GM19240 (cell line): ENCODE measurements around the gene IFNB1.
A peak's percentile ranks its signal among the peaks of the same experiment; 100 is the strongest.

Experiments
- DNase-seq: peaks from one replicate; pipeline ENCODE4 v3.0.0; 2011; ENCODE audit warnings: low spot score; ENCODE audit not compliant: insufficient read length

IFNB1 gene

DNA sequence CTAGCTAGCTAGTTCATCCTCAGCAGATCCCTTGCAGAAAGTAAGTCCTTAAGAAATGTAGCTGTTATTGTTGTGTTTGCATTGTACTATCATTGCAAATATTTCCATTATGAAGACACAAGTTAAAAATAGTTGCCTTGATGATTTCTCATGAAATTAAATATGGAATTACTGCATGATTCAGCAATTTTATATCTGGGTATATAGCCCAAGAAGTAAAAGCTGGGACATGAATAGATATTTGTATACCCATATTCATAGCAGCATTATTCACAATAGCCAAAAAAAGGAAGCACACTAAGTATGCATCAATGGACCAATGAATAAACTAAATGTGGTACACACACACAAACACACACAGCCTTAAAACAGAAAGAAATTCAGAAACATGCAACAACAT is 6.8 kb downstream of the IFNB1 start:
- DNase-seq: no peak

DNA sequence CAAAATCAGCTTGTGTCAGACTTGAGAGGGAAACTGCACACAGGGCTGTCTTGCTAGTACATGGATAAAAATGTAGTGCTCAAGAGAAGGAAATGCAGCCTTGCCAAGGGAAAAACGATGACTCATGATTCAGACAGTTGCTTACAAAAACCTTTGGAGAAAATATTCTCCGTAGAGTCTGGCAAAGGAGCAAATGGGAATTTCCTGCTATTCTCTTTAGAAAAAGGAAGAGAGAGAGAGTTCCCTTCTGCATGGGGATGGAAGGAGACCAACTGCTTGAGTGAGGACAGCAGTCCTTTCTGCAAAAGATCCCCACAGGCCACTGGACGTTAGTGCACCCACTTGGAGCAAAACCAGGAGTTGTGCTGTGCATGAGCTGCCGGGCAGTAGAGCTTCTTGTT is 7.6 kb downstream of the IFNB1 start:
- DNase-seq: no peak

DNA sequence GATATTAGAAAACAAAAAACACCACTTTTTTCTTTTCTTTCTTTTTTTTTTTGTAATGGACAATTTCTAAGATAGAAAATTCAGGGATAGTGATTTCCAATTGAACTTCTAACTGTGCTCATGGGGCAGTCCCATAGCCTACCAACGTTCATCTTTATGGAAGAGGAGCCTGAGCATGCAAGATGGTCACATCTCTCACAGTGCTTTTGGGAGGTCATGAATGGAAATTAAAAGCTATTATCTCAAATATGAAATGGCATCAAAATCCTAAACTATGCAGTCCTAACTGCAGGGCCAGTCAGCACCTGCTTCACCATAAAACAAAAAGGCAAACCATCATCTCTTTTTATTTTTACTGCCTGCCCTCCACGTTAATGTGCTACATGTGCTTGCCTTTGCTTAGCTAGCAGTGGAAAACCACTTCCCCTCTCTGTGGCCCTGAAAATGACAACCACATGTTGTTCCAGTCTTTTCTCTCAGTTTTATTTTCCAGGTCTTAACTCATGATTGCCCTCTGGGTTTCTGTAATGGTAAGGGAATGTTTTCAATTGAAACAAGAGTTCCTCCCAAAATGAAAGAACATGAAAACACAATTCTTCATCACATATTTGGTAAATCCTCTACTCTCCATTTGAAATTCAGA is 16.7 kb downstream of the IFNB1 start:
- DNase-seq: no peak

DNA sequence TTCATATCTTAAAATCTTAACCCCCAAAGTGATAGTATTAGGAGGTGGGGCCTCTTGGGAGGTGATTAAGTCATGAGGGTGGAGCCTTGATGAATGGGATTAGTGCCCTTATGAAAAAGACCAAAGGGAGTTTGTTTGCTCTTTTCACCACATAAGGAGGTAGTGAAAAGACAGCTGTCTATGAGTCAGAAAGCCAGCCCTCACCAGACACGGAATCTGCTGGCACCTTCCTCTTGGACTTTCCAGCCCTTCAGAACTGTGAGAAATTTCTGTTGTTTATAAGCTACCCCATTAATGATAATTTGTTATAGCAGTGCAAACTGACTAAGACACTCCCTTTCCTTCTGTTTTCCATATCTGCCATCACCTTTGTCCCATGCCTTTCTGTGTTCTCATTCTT is 20.8 kb downstream of the IFNB1 start:
- no peak for DNase-seq

DNA sequence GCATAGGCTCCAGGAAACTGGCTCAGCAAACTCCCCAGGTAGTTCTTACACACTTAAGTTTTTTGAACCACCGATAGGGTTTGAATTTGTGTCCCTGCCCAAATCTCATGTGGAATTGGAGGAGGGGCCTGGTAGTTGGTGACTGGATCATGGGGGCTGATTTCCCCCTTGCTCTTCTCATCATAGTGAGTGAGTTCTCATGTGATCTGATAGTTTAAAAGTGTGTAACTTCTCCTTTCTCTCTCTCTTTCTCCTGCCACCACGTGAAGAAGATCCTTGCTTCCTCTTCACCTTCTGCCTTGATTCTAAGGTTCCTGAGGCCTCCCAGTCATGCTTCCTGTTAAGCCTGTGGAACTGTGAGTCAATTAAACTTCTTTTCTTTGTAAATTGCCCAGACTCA is 23.9 kb downstream of the IFNB1 start:
- DNase-seq: no peak

DNA sequence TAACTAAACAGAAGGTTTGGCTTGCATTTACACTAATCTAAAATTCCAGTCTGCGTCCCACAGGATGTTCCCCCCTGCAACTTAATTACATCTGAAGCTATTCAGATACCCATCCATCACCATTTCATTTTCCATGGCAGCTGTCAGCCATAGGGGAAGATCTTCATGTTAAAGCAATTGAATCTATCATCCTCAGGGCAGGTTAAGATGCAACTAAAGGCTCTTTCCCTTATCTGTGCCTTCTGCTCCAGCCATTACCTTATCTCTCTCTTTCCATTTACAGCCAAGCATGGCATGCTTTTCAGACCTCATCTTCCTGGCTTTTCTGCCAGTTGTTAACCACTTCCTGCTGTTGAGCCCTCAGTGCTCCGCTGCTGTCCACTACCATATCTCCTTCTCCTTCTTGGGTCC is 30.5 kb downstream of the IFNB1 start:
- no peak for DNase-seq

DNA sequence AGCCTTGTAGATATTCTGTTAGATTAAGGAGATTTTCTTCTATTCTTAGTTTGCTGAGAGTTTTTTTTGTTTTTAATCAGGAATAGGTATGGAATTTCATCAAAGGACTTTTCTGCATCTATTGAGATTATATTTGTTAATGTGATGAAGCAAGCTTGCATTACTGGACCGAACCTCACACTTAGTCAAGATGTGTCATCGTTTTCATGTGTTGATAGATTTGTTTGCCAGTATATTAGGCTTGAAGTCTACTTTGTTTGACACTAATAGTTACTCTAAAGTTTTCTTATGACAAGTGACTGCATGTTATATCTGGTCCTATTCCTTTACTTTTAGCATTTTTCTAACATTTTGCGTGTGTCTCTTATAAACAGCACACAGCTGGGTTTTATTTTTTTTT is 33.9 kb downstream of the IFNB1 start:
- DNase-seq: no peak

DNA sequence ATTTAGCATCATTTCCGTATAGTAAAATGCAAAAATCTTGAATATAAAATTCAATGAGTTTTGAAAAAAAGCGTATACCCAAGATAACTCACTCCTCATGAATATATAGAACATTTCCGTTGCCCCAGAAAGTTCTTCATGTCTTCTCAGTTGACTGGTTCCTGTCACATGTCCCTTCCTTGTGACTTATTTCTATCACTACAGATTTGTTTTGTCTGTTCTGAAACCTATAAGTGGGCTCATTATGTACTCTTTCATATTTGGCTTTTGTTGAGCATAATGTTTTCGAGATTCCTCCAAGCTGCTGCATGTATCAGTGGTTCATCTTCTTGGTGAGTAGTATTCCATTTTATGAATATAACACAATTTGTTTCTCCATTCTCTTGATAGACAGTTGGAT is 35.3 kb downstream of the IFNB1 start:
- DNase-seq: no peak

DNA sequence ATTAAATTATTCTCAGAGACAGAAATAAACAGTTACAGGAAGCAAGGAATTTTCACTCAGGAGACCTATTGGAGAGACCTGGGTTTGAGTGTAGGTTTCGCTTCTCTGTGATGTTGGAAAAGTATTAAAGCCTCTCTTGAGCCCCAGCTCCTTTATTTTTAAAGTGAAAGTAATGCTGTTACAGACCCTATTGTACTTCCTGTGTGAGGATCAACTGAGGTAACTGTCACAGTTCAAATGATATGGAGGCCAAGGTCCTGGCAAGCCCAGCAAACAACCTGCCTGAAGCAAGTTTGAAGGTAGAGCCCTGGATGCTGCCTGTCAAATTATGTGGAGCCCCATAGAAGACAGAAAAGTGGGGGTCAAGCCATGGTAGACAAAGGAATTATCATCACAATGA is 38.4 kb downstream of the IFNB1 start:
- no peak for DNase-seq

DNA sequence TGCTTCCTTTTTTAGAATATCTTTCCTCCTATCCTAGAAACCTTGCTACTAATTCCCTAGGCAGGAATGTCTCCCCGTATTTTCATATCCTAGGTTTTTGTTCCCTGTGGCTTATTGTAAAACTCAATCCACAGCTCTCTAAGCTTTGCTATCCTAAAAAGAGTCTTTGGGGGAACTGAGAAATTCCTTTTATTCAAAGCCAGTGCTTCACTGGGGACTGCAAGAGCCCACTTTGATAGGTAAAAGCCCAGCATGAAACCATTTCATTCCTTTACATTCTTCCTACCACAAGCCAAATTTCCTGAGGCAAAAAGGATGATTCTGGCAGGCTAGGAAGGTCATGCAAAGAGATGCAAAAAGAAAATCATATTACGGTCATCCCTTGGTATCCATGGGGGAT is 40.5 kb downstream of the IFNB1 start:
- DNase-seq: no peak

DNA sequence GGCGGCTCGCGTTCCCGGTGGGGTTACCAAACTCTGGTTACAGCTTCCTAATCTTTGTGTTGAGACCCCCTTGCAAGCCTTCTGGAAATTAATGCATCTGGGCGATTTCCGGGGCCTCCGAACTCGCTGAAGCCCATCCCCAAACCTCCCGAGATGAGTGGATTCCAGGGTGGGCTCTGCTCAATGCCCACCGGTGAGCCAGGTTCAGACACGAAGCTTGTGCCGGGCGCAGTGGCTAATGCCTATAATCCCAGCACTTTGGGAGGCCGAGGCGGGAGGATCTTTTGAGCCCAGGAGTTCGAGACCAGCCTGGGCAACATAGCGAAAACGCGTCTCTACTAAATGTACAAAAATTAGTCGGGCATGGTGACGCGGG is 45.9 kb downstream of the IFNB1 start:
- no peak for DNase-seq

DNA sequence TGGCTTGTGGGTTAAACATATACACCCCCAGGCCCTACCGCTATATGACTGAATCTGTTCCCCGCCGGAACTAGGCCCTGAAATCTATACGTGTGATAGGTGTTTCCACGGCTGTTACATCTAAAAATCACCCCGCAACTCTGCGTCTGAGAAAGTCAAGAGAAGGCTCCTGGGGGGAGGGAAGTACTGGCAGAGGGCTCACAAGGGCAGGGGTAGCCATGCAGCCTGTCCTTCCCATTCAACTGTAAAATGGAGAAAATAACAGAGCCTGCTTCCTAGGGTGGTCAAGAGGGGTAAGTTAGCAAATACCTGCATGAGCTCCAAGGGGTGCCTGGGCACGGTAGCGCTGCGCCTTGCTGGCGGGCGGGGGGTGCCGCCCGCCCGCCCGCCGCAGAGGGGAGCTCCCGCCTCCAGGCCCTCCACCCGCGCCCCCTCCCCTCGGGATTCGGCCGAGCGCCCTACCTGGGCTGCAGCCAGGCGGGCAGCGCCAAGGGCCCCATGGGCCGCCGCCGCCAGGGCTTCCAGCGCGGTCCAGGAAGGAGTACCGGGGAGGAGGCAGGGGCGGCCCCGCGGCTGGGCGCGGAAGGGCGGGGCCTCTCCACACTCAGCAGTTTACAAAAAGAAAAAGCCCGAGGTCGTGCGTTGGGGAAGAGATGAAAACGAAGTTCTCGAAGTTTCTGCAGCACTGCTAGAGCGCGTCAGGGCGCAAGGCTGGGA is 46.5 kb downstream of the IFNB1 start, which contains the start of gene HACD4:
Gene HACD4 (minus strand): TSS at position 550 of the 717 bp plus-strand sequence. CDS start 50 bp downstream, at position 500.
- peak; percentile 25 for DNase-seq

DNA sequence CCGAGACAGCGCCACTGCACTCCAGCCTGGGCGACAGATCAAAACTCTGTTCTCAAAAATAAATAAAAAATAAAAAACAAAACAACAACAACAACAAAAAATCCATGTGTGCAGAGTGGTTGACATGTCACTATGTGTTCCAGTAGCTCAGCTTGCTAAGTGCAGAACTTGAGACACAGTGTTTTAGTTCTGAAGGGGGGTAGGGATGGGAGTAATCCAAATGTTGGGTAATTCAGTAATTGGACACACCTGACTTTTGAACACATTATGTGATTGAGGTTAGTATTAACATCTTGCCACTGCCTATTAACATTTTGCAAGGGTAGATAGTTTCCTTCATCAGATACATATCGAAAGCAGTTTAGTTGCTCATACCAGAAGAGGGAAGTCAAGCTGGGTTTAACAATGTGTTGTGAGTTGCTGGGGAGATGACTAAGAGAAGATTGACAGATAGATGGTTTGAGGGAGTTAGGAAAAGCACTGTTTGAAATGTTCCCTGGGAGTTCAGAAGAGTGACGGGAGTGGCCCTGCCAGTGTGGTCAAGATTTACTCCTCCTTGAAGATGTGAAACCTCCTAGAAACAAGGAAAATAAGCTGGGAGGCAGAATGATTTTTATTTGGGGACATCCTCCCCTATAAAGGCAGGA is 47.2 kb downstream of the IFNB1 start:
- DNase-seq: no peak

DNA sequence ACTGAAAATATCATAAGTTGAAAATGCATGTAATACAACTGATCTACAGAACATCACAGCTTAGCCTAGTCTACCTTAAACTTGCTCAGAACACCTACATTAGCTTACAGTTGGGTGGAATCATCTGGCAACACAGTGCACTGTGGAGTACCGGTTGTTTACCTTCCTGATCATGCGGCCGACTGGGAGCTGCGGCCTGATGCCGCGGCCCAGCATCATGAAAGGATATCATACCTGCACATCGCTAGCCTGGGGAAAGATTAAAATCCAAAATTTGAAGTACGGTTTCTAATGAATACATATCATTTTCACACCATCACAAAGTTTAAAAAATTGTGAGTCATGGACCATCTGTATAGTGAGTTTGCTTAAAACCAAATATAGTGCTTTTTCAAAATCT is 48.1 kb downstream of the IFNB1 start:
- DNase-seq: no peak

DNA sequence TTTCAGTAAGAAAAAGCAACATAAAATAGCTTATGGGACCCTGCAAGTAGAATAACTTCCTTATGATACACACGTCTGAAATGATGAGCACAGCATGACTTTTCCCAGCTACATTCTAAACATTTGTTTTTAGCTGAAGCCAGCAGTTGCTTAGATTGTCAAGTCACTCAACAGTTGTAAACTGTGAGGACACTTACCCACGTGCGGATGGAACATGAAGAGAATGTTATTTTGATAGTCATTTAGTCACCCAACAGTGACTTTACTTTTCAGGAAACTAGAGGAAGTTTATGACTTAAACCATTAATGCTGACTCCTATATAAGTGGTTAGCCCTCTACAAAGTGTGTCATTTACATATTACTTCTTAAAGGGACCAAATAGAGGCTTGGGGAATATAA is 49.3 kb downstream of the IFNB1 start:
- no peak for DNase-seq

DNA sequence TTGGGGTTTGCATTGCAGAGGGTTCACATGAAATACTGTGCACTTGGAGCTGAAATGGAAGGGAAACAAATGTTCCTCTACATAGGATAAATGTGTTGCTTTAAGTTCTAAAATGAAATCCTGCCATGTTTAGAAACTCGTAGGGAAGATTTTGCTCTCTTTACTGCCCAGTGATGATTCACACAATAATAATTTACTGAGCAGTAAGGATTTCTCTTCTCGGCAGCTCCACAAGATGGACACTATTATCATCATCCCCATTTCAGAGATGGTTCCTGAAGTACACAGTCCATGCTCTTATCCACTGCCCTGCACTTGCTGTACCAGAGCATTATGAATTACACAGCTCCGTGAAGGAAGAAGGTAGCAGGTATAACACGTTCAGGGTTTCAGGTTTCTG is 50.4 kb downstream of the IFNB1 start:
- no peak for DNase-seq
